Peyer's patch (tissue), 4 donors: ENCODE results near the gene TTLL10. TPM values are rescaled to one million over a fixed set of nuclear protein-coding genes. Genes with fewer than 3 reads are reported as not detected.

Source experiments
- DNase-seq, 3 donors: peaks; one replicate each; pipeline ENCODE4 v3.0.0-alpha.2; 2017 to 2019
- H3K27ac ChIP-seq, 4 donors: fragments of 200-600 bp; sonication (generic); one replicate each; pipeline ENCODE4 v1.5.1; 2016 to 2019
- H3K27me3 ChIP-seq, 2 donors: fragments of 200-600 bp; sonication (generic); one replicate each; pipeline ENCODE4 v1.5.1; 2019
- H3K36me3 ChIP-seq, 3 donors: fragments of 200-600 bp; sonication (generic); one replicate each; pipeline ENCODE4 v1.5.1; 2016 to 2019
- H3K4me1 ChIP-seq, 4 donors: fragments of 200-600 bp; sonication (generic); one replicate each; pipeline ENCODE4 v1.5.1; 2016 to 2019
- H3K4me3 ChIP-seq, 4 donors: fragments of 200-600 bp; sonication (generic); 1 replicate in 3 of 4; 2 replicates in 1 of 4; pipeline ENCODE4 v1.5.1; 2016 to 2019; ENCODE audit warnings: mild to moderate bottlenecking in 1 of 4
- H3K9me3 ChIP-seq, 4 donors: fragments of 200-600 bp; sonication (generic); one replicate each; pipeline ENCODE4 v1.5.1; 2016 to 2019; ENCODE audit warnings: mild to moderate bottlenecking in 1 of 4
- CTCF ChIP-seq, 6 experiments: fragments of 450-650 bp in 4 of 6; fragments of 200-600 bp in 2 of 6; sonication (generic) in 1 of 6; IDR thresholded peaks; one replicate each; pipeline ENCODE4 v1.5.1; 2017 to 2019; ENCODE audit warnings: antibody characterized with exemption in 6 of 6, mild to moderate bottlenecking in 3 of 6, moderate library complexity in 1 of 6
- POLR2A ChIP-seq, 2 donors: fragments of 450-650 bp; IDR thresholded peaks; one replicate each; pipeline ENCODE4 v1.5.1; 2017; ENCODE audit warnings: antibody characterized with exemption in 2 of 2, mild to moderate bottlenecking in 2 of 2, moderate library complexity in 2 of 2
- total RNA-seq, 4 donors: library from RNA; depleted of rRNA; stranded (reverse); fragments of >200 nt; gene quantifications; one replicate each; pipeline ENCODE4 v1.1.0, GENCODE V29; 2016

Gene TTLL10
- total RNA-seq, 4 donors from 2014 or later, result 1.6 to 3.6 (median 1.8) TPM; not detected in 1

GRCh38 chr1:1232796-1233566, 59.3 kb downstream of the TTLL10 start:
- H3K9me3 ChIP-seq, result no peaks in the 10 kb centered on the region
- peak overlapping the region in 3 of 4 donors; percentile 42 to 100 (median 97) for H3K4me3 ChIP-seq
- no peak for TF ChIP-seq POLR2A (IDR thresholded peaks at IDR 0.05)
- no peak for TF ChIP-seq CTCF (IDR thresholded peaks at IDR 0.05)
- peaks cover 0 to 16% (median 0%) of the 10 kb centered on the region in 3 donors for H3K36me3 ChIP-seq
- no peaks in the 10 kb centered on the region for H3K27me3 ChIP-seq
- H3K4me1 ChIP-seq, result peaks cover 6 to 43% (median 19%) of the 10 kb centered on the region in 4 donors
- DNase-seq, result no peak
- H3K27ac ChIP-seq, result peak overlapping the region in 1 of 4 donors; percentile 97

GRCh38 chr1:1233567-1233892, 59.9 kb downstream of the TTLL10 start:
- DNase-seq, result no peak
- Histone ChIP-seq H3K27me3 (peaks cover 0 to 2% of the 10 kb centered on the region in 2 donors), H3K36me3 (peaks cover 0 to 11% (median 0%) of the 10 kb centered on the region in 3 donors), H3K27ac (no peak overlapping the region), H3K9me3 (no peaks in the 10 kb centered on the region), H3K4me3 (no peak overlapping the region), H3K4me1 (peaks cover 6 to 48% (median 20%) of the 10 kb centered on the region in 4 donors)
- no peak for TF ChIP-seq CTCF (IDR thresholded peaks at IDR 0.05)
- no peak for TF ChIP-seq POLR2A (IDR thresholded peaks at IDR 0.05)

- TF ChIP-seq CTCF (IDR thresholded peaks at IDR 0.05), result no peak
- TF ChIP-seq POLR2A (IDR thresholded peaks at IDR 0.05), result no peak
- peaks cover 0 to 4% (median 0%) of the 10 kb centered on the region in 3 donors for H3K36me3 ChIP-seq
- no peak overlapping the region for H3K4me3 ChIP-seq
- H3K27ac ChIP-seq, result no peak overlapping the region
- DNase-seq, result no peak
- H3K4me1 ChIP-seq, result peaks cover 6 to 47% (median 20%) of the 10 kb centered on the region in 4 donors
- peaks cover 0 to 10% of the 10 kb centered on the region in 2 donors for H3K27me3 ChIP-seq
- no peaks in the 10 kb centered on the region for H3K9me3 ChIP-seq
These were observed 60.6 kb downstream of the TTLL10 start for GRCh38 chr1:1234180-1234808.

GRCh38 chr1:1235016-1235744, 61.5 kb downstream of the TTLL10 start:
- Histone ChIP-seq H3K36me3 (no peaks in the 10 kb centered on the region), H3K9me3 (no peaks in the 10 kb centered on the region), H3K4me1 (peaks cover 3 to 39% (median 13%) of the 10 kb centered on the region in 4 donors), H3K27me3 (peaks cover 0 to 14% of the 10 kb centered on the region in 2 donors), H3K27ac (no peak overlapping the region), H3K4me3 (no peak overlapping the region)
- no peak for TF ChIP-seq POLR2A (IDR thresholded peaks at IDR 0.05)
- TF ChIP-seq CTCF (IDR thresholded peaks at IDR 0.05), result no peak
- no peak for DNase-seq

- no peak for DNase-seq
- H3K36me3 ChIP-seq, result no peaks in the 10 kb centered on the region
- H3K9me3 ChIP-seq, result no peaks in the 10 kb centered on the region
- H3K27ac ChIP-seq, result no peak overlapping the region
- no peak for TF ChIP-seq CTCF (IDR thresholded peaks at IDR 0.05)
- no peak for TF ChIP-seq POLR2A (IDR thresholded peaks at IDR 0.05)
- peaks cover 3 to 31% (median 10%) of the 10 kb centered on the region in 4 donors for H3K4me1 ChIP-seq
- no peak overlapping the region for H3K4me3 ChIP-seq
- H3K27me3 ChIP-seq, result peaks cover 0 to 14% of the 10 kb centered on the region in 2 donors
These were observed 62.6 kb downstream of the TTLL10 start for GRCh38 chr1:1236176-1236763.
